ENCODE results near the gene RPL3.

GRCh38 chr22:39267974-39268373 is 51.4 kb downstream of the RPL3 start:
- no peak for TF ChIP-seq POLR2A (IDR thresholded peaks at IDR 0.05; ENCODE audit: low read depth, low read length)
- no peak for TF ChIP-seq TAF1 (IDR thresholded peaks at IDR 0.05; ENCODE audit: low read depth, low read length)
- no peak for TF ChIP-seq POLR2AphosphoS5 (IDR thresholded peaks at IDR 0.05; ENCODE audit: low read depth, low read length)
- no peak for TF ChIP-seq POU2F2 (IDR thresholded peaks at IDR 0.05; ENCODE audit: low read depth, low read length)

Measured in GM12891 (cell line).